IPS-15b (cell line): ENCODE measurements around the gene USP6.
"Not testable (repeated sequence)": the region's sequence is repeated elsewhere in the genome, so short reads cannot be mapped to it uniquely, and the experiment has no call there.

Source experiments
- H3K27me3 ChIP-seq: one replicate; pipeline ENCODE4 v1.6.1; 2013; ENCODE audit warnings: low read length; ENCODE audit not compliant: control insufficient read depth, insufficient read depth
- H3K36me3 ChIP-seq: one replicate; pipeline ENCODE4 v1.6.1; 2013; ENCODE audit warnings: low read length; ENCODE audit not compliant: control insufficient read depth, insufficient read depth
- H3K4me1 ChIP-seq: one replicate; pipeline ENCODE4 v1.6.1; 2013; ENCODE audit warnings: mild to moderate bottlenecking, low read length; ENCODE audit not compliant: control insufficient read depth, insufficient read depth
- H3K4me3 ChIP-seq: one replicate; pipeline ENCODE4 v1.5.1; 2013; ENCODE audit warnings: low read depth, low read length
- H3K9ac ChIP-seq: one replicate; pipeline ENCODE4 v1.6.1; 2013; ENCODE audit warnings: low read depth, mild to moderate bottlenecking, low read length
- H3K9me3 ChIP-seq: one replicate; pipeline ENCODE4 v1.6.1; 2013; ENCODE audit warnings: mild to moderate bottlenecking, low read length; ENCODE audit not compliant: control insufficient read depth, insufficient read depth

Gene USP6

GRCh38 chr17:5131799-5132502 lies 16.1 kb downstream of the USP6 start:
- H3K27me3 ChIP-seq, H3K9ac ChIP-seq, H3K4me3 ChIP-seq, H3K4me1 ChIP-seq, H3K36me3 ChIP-seq, H3K9me3 ChIP-seq: not testable (repeated sequence)

DNA sequence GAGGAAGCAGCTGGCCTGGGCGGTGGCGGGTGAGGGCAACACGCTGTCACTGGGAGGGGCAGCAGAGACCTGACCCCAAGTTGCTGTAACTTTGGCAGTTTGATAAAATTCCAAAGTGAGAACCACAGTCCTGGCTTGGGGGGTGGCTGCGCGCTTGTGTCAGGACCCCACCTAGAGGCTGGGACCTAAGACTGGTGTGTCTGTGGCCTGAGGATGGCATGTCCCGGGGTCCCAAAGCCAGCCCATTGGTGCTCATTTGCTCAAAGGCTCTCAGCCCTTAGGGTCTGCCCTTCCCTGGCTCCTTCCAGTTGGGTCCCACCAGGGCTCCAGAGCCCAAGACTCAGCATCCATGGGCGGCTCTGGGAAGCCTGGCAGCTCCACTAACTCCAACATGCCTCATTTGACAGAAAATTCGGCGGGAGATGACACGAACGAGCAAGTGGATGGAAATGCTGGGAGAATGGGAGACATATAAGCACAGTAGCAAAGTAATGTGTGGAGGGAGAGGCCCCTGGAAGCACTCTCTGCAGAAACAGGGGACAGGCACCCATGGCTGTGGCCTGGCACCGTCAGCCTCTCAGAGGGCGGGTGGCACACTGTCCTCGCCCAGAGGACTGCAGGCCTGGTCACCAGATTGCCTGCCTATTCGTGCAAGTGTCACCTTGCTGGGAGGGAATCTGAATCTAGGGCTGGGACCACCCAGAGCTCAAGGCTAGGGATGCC lies 16.8 kb downstream of the USP6 start:
- H3K9me3 ChIP-seq, H3K4me1 ChIP-seq, H3K27me3 ChIP-seq, H3K4me3 ChIP-seq, H3K36me3 ChIP-seq, H3K9ac ChIP-seq: not testable (repeated sequence)

DNA sequence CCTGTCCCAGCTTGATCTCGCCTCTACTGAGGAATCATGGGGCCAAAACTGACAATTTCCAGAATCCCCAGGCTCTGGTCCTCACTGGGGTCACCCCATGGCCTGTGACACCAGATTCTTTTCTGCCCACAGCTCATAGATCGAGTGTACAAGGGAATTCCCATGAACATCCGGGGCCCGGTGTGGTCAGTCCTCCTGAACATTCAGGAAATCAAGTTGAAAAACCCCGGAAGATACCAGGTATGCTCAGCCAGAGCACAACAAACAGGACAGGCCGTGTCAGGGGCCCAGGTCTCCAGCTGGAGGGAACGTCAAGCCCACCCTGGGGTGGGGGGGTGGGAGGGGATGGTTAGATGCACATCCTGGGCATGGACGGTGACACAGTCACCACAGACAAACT lies 17.5 kb downstream of the USP6 start:
- no peaks in the 10 kb centered on the region for H3K4me1 ChIP-seq
- no peaks in the 10 kb centered on the region for H3K27me3 ChIP-seq
- H3K9ac ChIP-seq = no peak overlapping the region
- H3K9me3 ChIP-seq = no peaks in the 10 kb centered on the region
- H3K36me3 ChIP-seq = no peaks in the 10 kb centered on the region
- no peak overlapping the region for H3K4me3 ChIP-seq

DNA sequence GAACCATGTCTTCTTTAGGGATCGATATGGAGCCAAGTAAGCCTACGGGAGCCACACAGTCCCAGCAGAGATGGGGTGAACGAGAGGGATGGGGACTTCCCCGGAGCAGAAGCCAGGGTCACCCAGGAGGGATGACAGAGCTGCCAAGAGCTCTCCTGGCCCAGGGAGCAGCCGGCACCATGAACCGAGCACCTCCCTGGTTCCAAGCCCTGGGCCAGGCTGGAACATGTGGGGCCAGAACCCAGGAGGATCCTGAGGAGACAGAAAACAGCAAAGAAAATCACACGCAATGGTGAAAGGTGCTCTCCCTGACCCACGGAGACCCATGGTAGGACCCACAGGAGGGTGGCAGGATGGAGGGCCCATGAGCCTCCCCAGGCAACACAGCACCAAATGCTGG lies 18.1 kb downstream of the USP6 start:
- H3K27me3 ChIP-seq, H3K36me3 ChIP-seq, H3K4me3 ChIP-seq: not testable (repeated sequence)

DNA sequence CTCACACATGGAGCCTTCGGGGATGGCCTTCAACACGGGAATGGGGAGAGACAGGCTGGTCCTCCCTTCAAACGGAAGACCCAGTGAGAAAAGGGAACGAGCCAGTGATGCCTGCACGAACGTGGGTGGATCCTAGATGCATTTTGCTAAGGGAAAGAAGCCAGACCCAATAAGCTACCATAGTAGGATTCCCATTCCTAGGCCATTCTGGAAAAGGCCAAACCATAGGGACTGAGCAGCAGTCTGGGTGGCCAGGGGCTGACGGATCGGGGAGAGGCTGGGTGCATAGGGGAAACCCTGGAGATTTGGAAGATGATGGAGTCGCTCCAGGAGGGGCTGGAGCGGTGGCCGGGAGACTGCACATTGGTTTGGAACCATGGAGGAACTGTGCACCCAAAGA lies 18.7 kb downstream of the USP6 start:
- not testable (repeated sequence) for H3K27me3 ChIP-seq, H3K4me3 ChIP-seq, H3K36me3 ChIP-seq, H3K4me1 ChIP-seq, H3K9ac ChIP-seq, H3K9me3 ChIP-seq

More for the DNA sequence above, 18.1 kb downstream of the USP6 start:
- H3K9ac ChIP-seq, H3K9me3 ChIP-seq, H3K4me1 ChIP-seq: not testable (repeated sequence)

GRCh38 chr17:5135131-5135712 lies 19.4 kb downstream of the USP6 start:
- not testable (repeated sequence) for H3K4me1 ChIP-seq, H3K9ac ChIP-seq, H3K4me3 ChIP-seq, H3K27me3 ChIP-seq, H3K9me3 ChIP-seq, H3K36me3 ChIP-seq

- Histone ChIP-seq H3K4me1 (no peaks in the 10 kb centered on the region), H3K27me3 (no peaks in the 10 kb centered on the region), H3K9me3 (no peaks in the 10 kb centered on the region), H3K36me3 (peaks cover 2% of the 10 kb centered on the region), H3K9ac (no peak overlapping the region), H3K4me3 (no peak overlapping the region)
These were observed 20.1 kb downstream of the USP6 start for GRCh38 chr17:5135726-5136579.

- H3K36me3 ChIP-seq, H3K4me3 ChIP-seq, H3K9me3 ChIP-seq, H3K4me1 ChIP-seq, H3K9ac ChIP-seq, H3K27me3 ChIP-seq: not testable (repeated sequence)
These were observed 21.0 kb downstream of the USP6 start for GRCh38 chr17:5136580-5137412.

- not testable (repeated sequence) for H3K4me3 ChIP-seq, H3K9ac ChIP-seq
These were observed 21.8 kb downstream of the USP6 start for GRCh38 chr17:5137511-5138197.

GRCh38 chr17:5138198-5138544 lies 22.3 kb downstream of the USP6 start:
- not testable (repeated sequence) for H3K9ac ChIP-seq, H3K4me3 ChIP-seq, H3K36me3 ChIP-seq, H3K4me1 ChIP-seq, H3K9me3 ChIP-seq, H3K27me3 ChIP-seq

More at GRCh38 chr17:5137511-5138197, 21.8 kb downstream of the USP6 start:
- H3K27me3 ChIP-seq, H3K4me1 ChIP-seq, H3K9me3 ChIP-seq, H3K36me3 ChIP-seq: not testable (repeated sequence)
